Transverse colon (tissue), 4 donors: Measurements from ENCODE around the gene CRIP2. TPM values are rescaled to one million over a fixed set of nuclear protein-coding genes. Genes with fewer than 3 reads are reported as not detected.

Experiments used
- DNase-seq: peaks from one replicate; pipeline ENCODE4 v3.0.0-alpha.2; 2019
- H3K27ac ChIP-seq, 4 donors: fragments of 200-600 bp; sonication (generic); 2 replicates each; pipeline ENCODE4 v1.5.1; 2016 to 2018; ENCODE audit warnings: inconsistent platforms in 4 of 4
- H3K27me3 ChIP-seq: fragments of 200-600 bp; sonication (generic); 2 replicates; pipeline ENCODE4 v1.5.1; 2017; ENCODE audit warnings: inconsistent platforms
- H3K36me3 ChIP-seq, 4 donors: fragments of 200-600 bp; sonication (generic); 2 replicates each; pipeline ENCODE4 v1.5.1; 2017 to 2019; ENCODE audit warnings: inconsistent platforms in 4 of 4
- H3K4me1 ChIP-seq, 4 donors: fragments of 200-600 bp; sonication (generic); 2 replicates each; pipeline ENCODE4 v1.5.1; 2017 to 2020; ENCODE audit warnings: inconsistent platforms in 4 of 4
- H3K4me3 ChIP-seq, 4 donors: fragments of 200-600 bp; sonication (generic); 1 replicate in 1 of 4; 2 replicates in 3 of 4; pipeline versions ENCODE4 v1.5.1 to v1.6.1; 2017 to 2019; ENCODE audit warnings: inconsistent platforms in 4 of 4
- H3K9me3 ChIP-seq, 2 donors: fragments of 200-600 bp; sonication (generic); 2 replicates each; pipeline ENCODE4 v1.5.1; 2017 to 2019; ENCODE audit warnings: inconsistent platforms in 2 of 2
- CTCF ChIP-seq, 5 experiments: fragments of 200-600 bp in 3 of 5; fragments of 450-650 bp in 2 of 5; sonication (generic) in 3 of 5; IDR thresholded peaks; 1 replicate in 2 of 5; 2 replicates in 3 of 5; pipeline ENCODE4 v1.5.1; 2016 to 2017; ENCODE audit warnings: antibody characterized with exemption in 5 of 5, inconsistent platforms in 3 of 5, mild to moderate bottlenecking in 2 of 5, moderate library complexity in 1 of 5
- EP300 ChIP-seq: sonication (generic); formaldehyde crosslinking; IDR thresholded peaks from one replicate; pipeline ENCODE4 v1.6.1; 2017; ENCODE audit warnings: antibody characterized with exemption, low read depth
- POLR2A ChIP-seq: fragments of 450-650 bp; IDR thresholded peaks from one replicate; pipeline ENCODE4 v1.6.1; 2016; ENCODE audit warnings: antibody characterized with exemption, mild to moderate bottlenecking, moderate library complexity
- POLR2AphosphoS5 ChIP-seq, 3 donors: sonication (generic); formaldehyde crosslinking; IDR thresholded peaks; one replicate each; pipeline ENCODE4 v1.6.1; 2016; ENCODE audit warnings: antibody characterized with exemption in 3 of 3
- WGBS, 2 donors: methylation state at CpG; one replicate each; pipeline ENCODE4 v1.1.5; 2018; ENCODE audit warnings: low coverage in 1 of 2; 5-methylcytosine and 5-hydroxymethylcytosine counted together
- in situ Hi-C, 4 donors: fragments of 200-750 bp; cut with MboI; loops; one replicate each; pipeline versions ENCODE4 v1.15.0 to v1.15.1; 2017; ENCODE audit warnings: low sequenced_read_pairs in 3 of 4, low pct_ligation_motif_present in 1 of 4, low pct_unique_long_range_greater_than_20kb in 1 of 4
- intact Hi-C: fragments of 100-400 bp; cut with DNase I; formaldehyde crosslinking; loops from one replicate; pipeline ENCODE4 v1.15.1; 2023; ENCODE audit warnings: low total_unique reads
- total RNA-seq, 4 donors: library from RNA; depleted of rRNA; stranded (reverse); fragments of >200 nt; gene quantifications; one replicate each; pipeline ENCODE4 v1.1.0, GENCODE V29; 2016

The CRIP2 gene
- total RNA-seq, 4 donors from 2014 or later = 11.2 to 67.3 (median 22.4) TPM

- no peak for DNase-seq
- Histone ChIP-seq H3K9me3 (no peaks in the 10 kb centered on the region), H3K27me3 (no peaks in the 10 kb centered on the region), H3K27ac (no peak overlapping the region), H3K4me3 (no peak overlapping the region), H3K4me1 (peaks cover 0 to 4% (median 3%) of the 10 kb centered on the region in 4 donors), H3K36me3 (peaks cover 0 to 4% (median 2%) of the 10 kb centered on the region in 4 donors)
- in situ Hi-C loops = no loop called here
- no peak for TF ChIP-seq POLR2AphosphoS5 (IDR thresholded peaks at IDR 0.05)
- TF ChIP-seq EP300 = no peak
- TF ChIP-seq CTCF (IDR thresholded peaks at IDR 0.05) = no peak
- TF ChIP-seq POLR2A = no peak
- intact Hi-C loops = no loop called here
- 93% methylated on average over 22 of the region's 22 CpGs; no CpG with 5 or more reads in 1 of the 2 donors for WGBS, 2 donors
Observed at GRCh38 chr14:105450123-105450505, 24.5 kb upstream of the CRIP2 start.

DNA sequence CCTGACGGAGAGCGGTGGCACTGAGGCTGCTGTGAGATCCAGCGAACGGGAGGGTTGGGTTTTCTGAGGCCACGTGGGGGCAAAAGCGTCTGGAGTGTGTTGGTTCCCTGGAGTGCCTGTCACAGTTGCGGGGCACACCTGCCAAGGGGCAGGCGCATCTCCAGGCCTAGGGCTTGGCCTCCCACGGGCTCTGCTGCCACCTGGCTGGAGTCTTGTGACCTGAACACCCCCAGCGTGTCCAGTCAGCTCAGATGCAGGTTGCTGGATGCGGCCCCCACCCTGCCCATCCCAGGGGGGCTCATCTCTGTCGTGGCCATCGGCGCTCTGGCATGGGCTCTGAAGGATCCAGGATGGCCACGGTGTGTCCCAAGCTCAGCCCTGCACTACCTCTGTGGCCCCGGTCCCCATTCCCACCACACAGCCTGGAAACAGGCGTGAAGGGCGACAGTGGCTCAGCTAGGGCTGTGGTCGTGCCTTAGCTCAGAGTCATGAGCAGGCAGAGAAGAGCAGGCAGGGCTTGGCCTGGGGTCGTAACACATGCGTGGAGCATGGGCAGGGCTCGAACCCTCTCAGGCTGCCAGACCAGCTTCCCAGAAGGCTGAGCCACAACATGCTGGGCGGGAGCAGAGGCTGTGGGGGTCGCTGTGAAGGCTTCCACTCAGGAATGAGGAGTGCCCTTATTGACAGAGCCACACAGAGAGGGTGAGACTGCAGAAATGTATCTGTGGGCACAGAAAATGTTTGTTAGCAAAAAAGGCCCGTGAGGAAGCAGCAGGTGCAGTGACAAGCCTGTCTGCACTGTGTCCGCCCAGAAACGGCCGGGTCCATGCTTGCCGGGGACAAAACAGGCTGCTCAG, 23.5 kb upstream of the CRIP2 start:
- DNase-seq = no peak
- Histone ChIP-seq H3K4me3 (no peak overlapping the region), H3K36me3 (peaks cover 0 to 6% (median 2%) of the 10 kb centered on the region in 4 donors), H3K27me3 (no peaks in the 10 kb centered on the region), H3K27ac (no peak overlapping the region), H3K9me3 (no peaks in the 10 kb centered on the region), H3K4me1 (peaks cover 0 to 4% (median 3%) of the 10 kb centered on the region in 4 donors)
- intact Hi-C loops (no loop called here), in situ Hi-C loops (no loop called here)
- no peak for TF ChIP-seq EP300
- no peak for TF ChIP-seq CTCF (IDR thresholded peaks at IDR 0.05)
- TF ChIP-seq POLR2A = no peak
- no peak for TF ChIP-seq POLR2AphosphoS5 (IDR thresholded peaks at IDR 0.05)
- WGBS, 2 donors = 78 to 93% methylated on average over 5 to 29 of the region's 29 CpGs

DNA sequence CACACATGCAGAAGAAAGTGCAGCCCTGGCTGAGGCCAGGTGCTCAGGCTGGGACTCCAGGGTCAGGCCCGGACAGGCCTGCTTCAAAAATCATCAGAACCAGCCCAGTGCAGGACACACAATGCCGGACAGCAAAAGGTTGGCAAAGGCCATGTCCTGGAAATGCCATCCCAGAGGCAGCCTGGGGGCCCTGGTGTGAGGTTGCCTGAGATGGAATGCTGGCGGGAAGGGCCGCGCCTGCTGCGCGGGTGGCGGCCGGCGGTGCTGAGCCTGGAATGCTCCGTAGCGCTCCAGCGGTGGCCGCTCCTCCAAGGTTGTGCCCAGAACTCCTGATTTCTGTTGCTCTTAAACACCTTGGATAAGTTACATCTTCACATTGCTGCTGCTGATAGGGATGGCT, 21.7 kb upstream of the CRIP2 start:
- H3K36me3 ChIP-seq = peaks cover 0 to 6% (median 2%) of the 10 kb centered on the region in 4 donors

More for the DNA sequence above, 21.7 kb upstream of the CRIP2 start:
- intact Hi-C loops = no loop called here
- TF ChIP-seq POLR2AphosphoS5 (IDR thresholded peaks at IDR 0.05) (no peak), EP300 (no peak), POLR2A (no peak), CTCF (IDR thresholded peaks at IDR 0.05) (no peak)
- H3K4me3 ChIP-seq = no peak overlapping the region
- no peak for DNase-seq
- peaks cover 0 to 4% (median 3%) of the 10 kb centered on the region in 4 donors for H3K4me1 ChIP-seq
- H3K27me3 ChIP-seq = no peaks in the 10 kb centered on the region
- WGBS, 2 donors = 87 to 100% methylated on average over 4 to 14 of the region's 14 CpGs
- in situ Hi-C loops = no loop called here
- H3K9me3 ChIP-seq = no peaks in the 10 kb centered on the region
- H3K27ac ChIP-seq = no peak overlapping the region
